Pancreas (tissue), 10 donors: Measurements from ENCODE around the gene NBEA. TPM values are rescaled to one million over a fixed set of nuclear protein-coding genes. Genes with fewer than 3 reads are reported as not detected.

ENCODE experiments used
- ATAC-seq, 4 donors: fragments of 200-7000 bp; cut with Tn5 transposase; one replicate each; pipeline versions ENCODE4 v1.8.0 to v1.9.1; 2020; ENCODE audit warnings: mild to moderate bottlenecking in 4 of 4, moderate library complexity in 4 of 4
- DNase-seq, 6 donors: peaks; one replicate each; pipeline ENCODE4 v3.0.0-alpha.2; 2020
- FAIRE-seq: peaks from 2 replicates; lab custom pipeline; 2012; peaks lifted over from hg19 to GRCh38; lab: Jason Lieb, UNC
- H3K27ac ChIP-seq, 4 donors: fragments of 200-600 bp; sonication (generic); 1 replicate in 3 of 4; 2 replicates in 1 of 4; pipeline versions ENCODE4 v1.5.0 to v1.8.0; 2020
- H3K27me3 ChIP-seq, 4 donors: fragments of 200-600 bp; one replicate each; pipeline ENCODE4 v1.8.0; 2021
- H3K36me3 ChIP-seq, 3 donors: fragments of 200-600 bp; sonication (generic) in 1 of 3; one replicate each; pipeline versions ENCODE4 v1.5.0 to v1.8.0; 2020 to 2021
- H3K4me1 ChIP-seq, 3 donors: fragments of 200-600 bp; one replicate each; pipeline ENCODE4 v1.8.0; 2021
- H3K4me3 ChIP-seq, 4 donors: fragments of 200-600 bp; sonication (generic) in 2 of 4; one replicate each; pipeline versions ENCODE4 v1.5.0 to v1.8.0; 2020 to 2021
- H3K9me3 ChIP-seq, 4 donors: fragments of 200-600 bp; one replicate each; pipeline ENCODE4 v1.8.0; 2021
- WGBS, 2 donors: extraction: QIAGEN DNeasy Blood & Tissue Kit; methylation state at CpG; one replicate each; pipeline ENCODE4 v1.1.7; 2013; 5-methylcytosine and 5-hydroxymethylcytosine counted together
- intact Hi-C, 3 donors: fragments of 100-400 bp; cut with DNase I; formaldehyde crosslinking; loops; one replicate each; pipeline versions ENCODE4 v1.11.1 to v1.14.2; 2022
- polyA plus RNA-seq, 2 donors: library from polyadenylated mRNA; stranded (reverse); fragments of 200-250 nt; gene quantifications; one replicate each; pipeline ENCODE4 v1.2.3, GENCODE V29; 2013
- total RNA-seq, 6 donors: library from RNA; stranded (reverse); fragmentation: NEBNext Ultra II Directional in 4 of 6; extraction: Animal tissue kit (Norgen Biotek cat#: 25700) in 4 of 6; gene quantifications; one replicate each; pipeline versions ENCODE4 v1.2.1 to v1.2.4, GENCODE V29; 2021 to 2023
- TF ChIP-seq, protein P1 (sequence below), 4 donors: fragments of 200-600 bp; sonication (generic) in 3 of 4; IDR thresholded peaks; one replicate each; pipeline versions ENCODE4 v1.5.0 to v1.8.0; 2021; ENCODE audit warnings: antibody characterized with exemption in 4 of 4
- donor health status: healthy with polysubstance abuse.
- donor health status: DM: no; HTN: no; CAD: no; lungs with moderate emphysema.
- donor health status: DM: no; HTN: no; CAD: no.
- donor health status: control.
- donor health status: control.
- donor health status: Bipolar disorder and iron deficiency.
- donor health status: DM: yes; HTN: yes; CAD: no.
- donor health status: DM: no; HTN: no; CAD: no.
- donor health status: DM: no; HTN: no; CAD: no.
- donor health status: DM: yes; HTN: yes; CAD: no.

The NBEA gene
- total and polyA plus RNA-seq, 8 donors, result 2.4 to 10.4 (median 4.8) TPM

GRCh38 chr13:35131471-35131870 lies 189.4 kb downstream of the NBEA start:
- FAIRE-seq, result no peak
- ATAC-seq, result no peak
- intact Hi-C loops, result no loop called here

DNA sequence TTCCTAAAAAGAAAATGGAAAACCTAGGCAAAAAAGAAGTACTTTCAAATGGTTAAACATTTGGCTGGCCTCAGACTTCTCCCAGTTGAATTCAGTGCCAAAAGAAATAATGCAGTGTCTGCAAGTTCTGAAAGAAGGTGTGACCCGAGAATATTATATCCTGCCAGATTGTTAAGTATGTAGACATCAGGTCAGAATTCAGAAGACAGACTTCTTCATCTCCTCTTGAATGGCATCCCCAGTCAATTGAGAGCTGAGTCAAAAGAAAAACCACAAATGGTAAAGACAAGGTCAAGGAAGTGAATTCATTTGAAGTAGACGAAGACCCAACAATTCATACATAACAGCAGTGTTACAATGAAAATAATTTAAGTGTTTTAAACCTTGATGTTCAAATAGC lies 194.5 kb downstream of the NBEA start:
- Histone ChIP-seq H3K4me3 (no peak overlapping the region), H3K4me1 (no peaks in the 10 kb centered on the region), H3K36me3 (no peaks in the 10 kb centered on the region), H3K27me3 (no peaks in the 10 kb centered on the region), H3K27ac (no peak overlapping the region), H3K9me3 (no peaks in the 10 kb centered on the region)
- intact Hi-C loops, result no loop called here
- FAIRE-seq (no peak), DNase-seq (no peak), ATAC-seq (no peak)
- TF ChIP-seq, protein P1, sequence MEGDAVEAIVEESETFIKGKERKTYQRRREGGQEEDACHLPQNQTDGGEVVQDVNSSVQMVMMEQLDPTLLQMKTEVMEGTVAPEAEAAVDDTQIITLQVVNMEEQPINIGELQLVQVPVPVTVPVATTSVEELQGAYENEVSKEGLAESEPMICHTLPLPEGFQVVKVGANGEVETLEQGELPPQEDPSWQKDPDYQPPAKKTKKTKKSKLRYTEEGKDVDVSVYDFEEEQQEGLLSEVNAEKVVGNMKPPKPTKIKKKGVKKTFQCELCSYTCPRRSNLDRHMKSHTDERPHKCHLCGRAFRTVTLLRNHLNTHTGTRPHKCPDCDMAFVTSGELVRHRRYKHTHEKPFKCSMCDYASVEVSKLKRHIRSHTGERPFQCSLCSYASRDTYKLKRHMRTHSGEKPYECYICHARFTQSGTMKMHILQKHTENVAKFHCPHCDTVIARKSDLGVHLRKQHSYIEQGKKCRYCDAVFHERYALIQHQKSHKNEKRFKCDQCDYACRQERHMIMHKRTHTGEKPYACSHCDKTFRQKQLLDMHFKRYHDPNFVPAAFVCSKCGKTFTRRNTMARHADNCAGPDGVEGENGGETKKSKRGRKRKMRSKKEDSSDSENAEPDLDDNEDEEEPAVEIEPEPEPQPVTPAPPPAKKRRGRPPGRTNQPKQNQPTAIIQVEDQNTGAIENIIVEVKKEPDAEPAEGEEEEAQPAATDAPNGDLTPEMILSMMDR (IDR thresholded peaks at IDR 0.05), result no peak
- 67 to 70% methylated on average over 2 of the region's 2 CpGs for WGBS, 2 donors

More at GRCh38 chr13:35131471-35131870, 189.4 kb downstream of the NBEA start:
- no peak overlapping the region for H3K27ac ChIP-seq
- no peaks in the 10 kb centered on the region for H3K9me3 ChIP-seq
- TF ChIP-seq, protein P1 (IDR thresholded peaks at IDR 0.05), result no peak
- H3K4me3 ChIP-seq, result no peak overlapping the region
- H3K4me1 ChIP-seq, result no peaks in the 10 kb centered on the region
- H3K27me3 ChIP-seq, result no peaks in the 10 kb centered on the region
- DNase-seq, result no peak
- H3K36me3 ChIP-seq, result no peaks in the 10 kb centered on the region

GRCh38 chr13:35139591-35139990 lies 197.5 kb downstream of the NBEA start:
- no peaks in the 10 kb centered on the region for H3K9me3 ChIP-seq
- no peak overlapping the region for H3K4me3 ChIP-seq
- intact Hi-C loops, result no loop called here
- TF ChIP-seq, protein P1 (IDR thresholded peaks at IDR 0.05), result no peak
- ATAC-seq, result no peak
- H3K4me1 ChIP-seq, result no peaks in the 10 kb centered on the region
- no peaks in the 10 kb centered on the region for H3K36me3 ChIP-seq
- no peaks in the 10 kb centered on the region for H3K27me3 ChIP-seq
- no peak for FAIRE-seq
- DNase-seq, result no peak
- 73 to 87% methylated on average over 4 of the region's 4 CpGs for WGBS, 2 donors
- H3K27ac ChIP-seq, result no peak overlapping the region

- Histone ChIP-seq H3K9me3 (no peaks in the 10 kb centered on the region), H3K36me3 (no peaks in the 10 kb centered on the region), H3K27me3 (no peaks in the 10 kb centered on the region), H3K4me1 (no peaks in the 10 kb centered on the region), H3K4me3 (no peak overlapping the region), H3K27ac (no peak overlapping the region)
- WGBS, 2 donors, result 90 to 95% methylated on average over 1 of the region's 1 CpG
- DNase-seq, result no peak
- no peak for ATAC-seq
- intact Hi-C loops, result no loop called here
- TF ChIP-seq, protein P1 (IDR thresholded peaks at IDR 0.05), result no peak
- FAIRE-seq, result no peak
These were observed 198.3 kb downstream of the NBEA start for GRCh38 chr13:35140321-35140720.

GRCh38 chr13:35140831-35141230 lies 198.8 kb downstream of the NBEA start:
- intact Hi-C loops, result no loop called here
- TF ChIP-seq, protein P1 (IDR thresholded peaks at IDR 0.05), result no peak
- no peak for ATAC-seq

More at GRCh38 chr13:35140831-35141230, 198.8 kb downstream of the NBEA start:
- no peaks in the 10 kb centered on the region for H3K9me3 ChIP-seq
- no peaks in the 10 kb centered on the region for H3K27me3 ChIP-seq
- DNase-seq (no peak), FAIRE-seq (no peak)
- H3K36me3 ChIP-seq, result no peaks in the 10 kb centered on the region
- H3K4me3 ChIP-seq, result no peak overlapping the region
- H3K27ac ChIP-seq, result no peak overlapping the region
- no peaks in the 10 kb centered on the region for H3K4me1 ChIP-seq
